Endothelial cell (in vitro differentiated cells): ENCODE results near the gene CRTC1. TPM values are rescaled to one million over a fixed set of nuclear protein-coding genes. Genes with fewer than 3 reads are reported as not detected.

Experiments used
- DNase-seq: peaks from one replicate; pipeline ENCODE4 v3.0.0; 2021; ENCODE audit warnings: low spot score
- H3K27ac Mint-ChIP-seq: one replicate; pipeline ENCODE4 v1.8.0; 2021; ENCODE audit warnings: mixed read lengths, inconsistent platforms; ENCODE audit not compliant: unreplicated experiment
- H3K27me3 Mint-ChIP-seq: one replicate; pipeline ENCODE4 v1.8.0; 2021; ENCODE audit warnings: mild to moderate bottlenecking, moderate library complexity, mixed read lengths, inconsistent platforms; ENCODE audit not compliant: unreplicated experiment
- H3K36me3 Mint-ChIP-seq: one replicate; pipeline ENCODE4 v1.8.0; 2021; ENCODE audit warnings: mild to moderate bottlenecking, low read depth, mixed read lengths, inconsistent platforms; ENCODE audit not compliant: unreplicated experiment
- H3K4me1 Mint-ChIP-seq: one replicate; pipeline ENCODE4 v1.8.0; 2021; ENCODE audit warnings: mild to moderate bottlenecking, mixed read lengths, inconsistent platforms; ENCODE audit not compliant: unreplicated experiment
- H3K4me3 Mint-ChIP-seq: one replicate; pipeline ENCODE4 v1.8.0; 2021; ENCODE audit warnings: mild to moderate bottlenecking, mixed read lengths, inconsistent platforms; ENCODE audit not compliant: unreplicated experiment
- H3K9me3 Mint-ChIP-seq: one replicate; pipeline ENCODE4 v1.8.0; 2021; ENCODE audit warnings: mixed read lengths, inconsistent platforms; ENCODE audit not compliant: unreplicated experiment
- total RNA-seq: library from RNA; stranded (reverse); fragmentation: NEBNext Ultra II Directional; extraction: Animal tissue kit (Norgen Biotek cat#: 25700); gene quantifications from one replicate; pipeline ENCODE4 v1.2.1, GENCODE V29; 2021; ENCODE audit not compliant: unreplicated experiment
- TF ChIP-seq, protein P1 (sequence below): fragments of 200-600 bp; sonication (generic); IDR thresholded peaks from one replicate; pipeline ENCODE4 v1.5.0; 2021; ENCODE audit warnings: antibody characterized with exemption; ENCODE audit not compliant: unreplicated experiment

Gene CRTC1
- total RNA-seq, 1 donor from 2014 or later: 17.5 TPM

DNA sequence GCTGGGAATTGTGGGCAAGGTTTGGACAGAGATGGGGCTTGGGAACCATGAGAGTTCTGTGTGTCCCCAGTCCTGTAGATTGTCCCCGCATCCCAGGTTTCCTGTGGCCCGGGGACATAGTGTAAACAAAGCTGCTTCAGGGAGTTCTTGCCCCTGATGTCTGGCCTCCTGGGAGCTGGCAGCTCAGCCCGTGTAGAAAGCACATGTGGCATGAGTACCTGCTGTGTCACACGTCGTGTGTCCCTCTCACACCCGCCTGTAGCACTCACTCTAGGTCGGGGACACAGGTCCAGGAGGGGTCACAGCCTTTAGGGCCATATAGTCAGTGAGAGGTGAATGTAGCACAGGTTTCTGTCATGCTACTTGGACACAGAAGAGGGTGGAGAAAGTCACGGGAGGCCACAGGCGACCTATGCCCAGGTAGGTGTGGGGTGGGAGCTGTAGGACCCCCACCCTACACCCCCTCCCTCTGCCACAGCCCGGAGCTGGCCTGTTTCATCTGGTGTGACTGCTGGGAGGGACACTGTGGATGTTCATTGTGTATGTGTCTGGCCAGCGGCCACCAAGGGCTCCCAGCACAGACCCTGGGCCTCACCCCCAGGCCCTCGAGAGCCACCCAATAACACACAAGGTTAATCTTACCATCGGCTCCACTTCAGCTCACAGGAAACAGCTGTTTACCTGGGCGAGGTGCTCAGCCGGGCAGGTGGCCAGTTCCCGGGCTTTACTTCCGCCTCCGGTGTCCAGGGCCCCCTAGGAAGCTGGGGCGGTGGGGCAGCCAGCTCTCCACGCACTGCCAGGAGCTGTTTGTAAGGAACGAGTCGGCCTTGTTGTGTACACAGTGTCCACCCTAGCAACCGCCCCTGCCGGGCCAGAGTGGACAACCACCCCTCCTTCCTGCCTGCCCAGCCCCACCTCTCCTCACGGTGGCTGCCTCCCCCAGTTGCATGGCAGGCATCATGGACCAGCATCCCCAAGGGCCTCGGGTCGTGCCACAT, 57.9 kb downstream of the CRTC1 start:
- no peak for DNase-seq
- no peak overlapping the region for H3K27ac Mint-ChIP-seq
- H3K27me3 Mint-ChIP-seq: peaks cover 3% of the 10 kb centered on the region
- H3K4me3 Mint-ChIP-seq: no peak overlapping the region
- H3K36me3 Mint-ChIP-seq: no peaks in the 10 kb centered on the region
- no peaks in the 10 kb centered on the region for H3K9me3 Mint-ChIP-seq
- H3K4me1 Mint-ChIP-seq: peaks cover 3% of the 10 kb centered on the region
- TF ChIP-seq, protein P1, sequence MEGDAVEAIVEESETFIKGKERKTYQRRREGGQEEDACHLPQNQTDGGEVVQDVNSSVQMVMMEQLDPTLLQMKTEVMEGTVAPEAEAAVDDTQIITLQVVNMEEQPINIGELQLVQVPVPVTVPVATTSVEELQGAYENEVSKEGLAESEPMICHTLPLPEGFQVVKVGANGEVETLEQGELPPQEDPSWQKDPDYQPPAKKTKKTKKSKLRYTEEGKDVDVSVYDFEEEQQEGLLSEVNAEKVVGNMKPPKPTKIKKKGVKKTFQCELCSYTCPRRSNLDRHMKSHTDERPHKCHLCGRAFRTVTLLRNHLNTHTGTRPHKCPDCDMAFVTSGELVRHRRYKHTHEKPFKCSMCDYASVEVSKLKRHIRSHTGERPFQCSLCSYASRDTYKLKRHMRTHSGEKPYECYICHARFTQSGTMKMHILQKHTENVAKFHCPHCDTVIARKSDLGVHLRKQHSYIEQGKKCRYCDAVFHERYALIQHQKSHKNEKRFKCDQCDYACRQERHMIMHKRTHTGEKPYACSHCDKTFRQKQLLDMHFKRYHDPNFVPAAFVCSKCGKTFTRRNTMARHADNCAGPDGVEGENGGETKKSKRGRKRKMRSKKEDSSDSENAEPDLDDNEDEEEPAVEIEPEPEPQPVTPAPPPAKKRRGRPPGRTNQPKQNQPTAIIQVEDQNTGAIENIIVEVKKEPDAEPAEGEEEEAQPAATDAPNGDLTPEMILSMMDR: no peak

DNA sequence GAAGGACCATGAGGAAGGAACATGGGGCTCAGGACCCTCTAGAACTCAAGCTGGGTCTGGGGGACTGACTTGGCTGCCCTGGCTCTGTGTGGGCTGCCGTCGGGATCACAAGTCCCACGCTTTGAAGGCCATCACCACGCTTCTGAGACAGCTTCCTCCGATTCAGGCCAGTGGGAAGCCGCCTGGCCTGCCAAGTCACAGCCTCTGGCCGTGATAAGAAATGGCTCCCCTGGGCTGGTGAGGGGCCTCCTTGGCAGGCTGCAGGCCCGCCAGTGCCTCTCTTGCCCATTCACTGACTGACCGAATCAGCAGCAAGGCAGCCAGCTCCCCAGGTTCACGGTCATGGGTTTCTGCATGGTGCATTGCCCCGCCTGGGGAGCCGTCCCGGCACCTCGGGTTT, 58.8 kb downstream of the CRTC1 start:
- Mint-ChIP-seq H3K27ac (no peak overlapping the region), H3K9me3 (no peaks in the 10 kb centered on the region), H3K27me3 (peaks cover 3% of the 10 kb centered on the region), H3K36me3 (no peaks in the 10 kb centered on the region), H3K4me3 (no peak overlapping the region), H3K4me1 (peaks cover 4% of the 10 kb centered on the region)
- no peak for DNase-seq
- TF ChIP-seq, protein P1: no peak

DNA sequence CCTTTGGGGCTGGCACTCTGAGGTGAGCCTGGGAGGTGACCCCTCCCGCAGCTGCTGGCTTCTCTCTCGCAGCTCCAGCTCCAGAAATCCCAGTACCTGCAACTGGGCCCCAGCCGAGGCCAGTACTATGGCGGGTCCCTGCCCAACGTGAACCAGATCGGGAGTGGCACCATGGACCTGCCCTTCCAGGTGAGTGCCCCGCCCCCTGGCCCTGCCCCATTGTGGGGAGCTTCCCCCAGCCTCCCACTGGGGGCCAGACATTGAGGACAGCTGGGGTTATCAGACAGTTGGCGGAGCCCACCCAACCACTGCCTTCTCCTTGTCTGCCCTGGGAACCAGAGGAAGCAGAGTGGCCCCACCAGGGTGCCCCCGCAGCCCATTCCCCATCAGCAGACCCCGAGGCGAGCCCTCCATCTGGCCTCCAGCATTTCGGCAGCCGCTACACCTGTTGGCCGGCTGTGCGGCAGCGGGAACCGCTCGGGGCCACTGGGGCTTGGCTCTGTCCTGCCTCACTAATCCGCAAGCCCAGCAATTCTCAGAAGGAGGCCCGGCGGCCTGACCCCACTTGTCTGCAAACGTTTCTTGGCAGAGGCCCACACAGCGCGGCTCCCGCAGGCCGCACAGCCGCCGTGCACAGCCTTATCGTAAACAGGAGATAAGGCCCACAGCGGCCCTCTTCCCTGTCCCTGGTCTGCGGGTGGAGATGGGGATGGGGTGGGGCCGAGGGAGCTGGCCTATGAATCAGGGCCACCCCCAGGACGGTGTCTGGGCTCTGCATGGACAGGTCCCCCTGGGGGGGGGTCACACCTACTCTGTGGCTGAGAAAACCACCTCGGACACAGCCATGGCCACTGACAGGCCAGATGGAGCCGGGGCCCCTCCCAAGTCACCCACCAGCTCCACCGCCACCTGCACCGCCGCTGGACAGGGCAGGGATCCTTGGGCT, 59.6 kb downstream of the CRTC1 start:
- peaks cover 2% of the 10 kb centered on the region for H3K4me1 Mint-ChIP-seq
- H3K27me3 Mint-ChIP-seq: peaks cover 3% of the 10 kb centered on the region
- TF ChIP-seq, protein P1: no peak
- no peak for DNase-seq
- no peak overlapping the region for H3K27ac Mint-ChIP-seq
- no peaks in the 10 kb centered on the region for H3K9me3 Mint-ChIP-seq
- H3K36me3 Mint-ChIP-seq: no peaks in the 10 kb centered on the region
- H3K4me3 Mint-ChIP-seq: no peak overlapping the region

DNA sequence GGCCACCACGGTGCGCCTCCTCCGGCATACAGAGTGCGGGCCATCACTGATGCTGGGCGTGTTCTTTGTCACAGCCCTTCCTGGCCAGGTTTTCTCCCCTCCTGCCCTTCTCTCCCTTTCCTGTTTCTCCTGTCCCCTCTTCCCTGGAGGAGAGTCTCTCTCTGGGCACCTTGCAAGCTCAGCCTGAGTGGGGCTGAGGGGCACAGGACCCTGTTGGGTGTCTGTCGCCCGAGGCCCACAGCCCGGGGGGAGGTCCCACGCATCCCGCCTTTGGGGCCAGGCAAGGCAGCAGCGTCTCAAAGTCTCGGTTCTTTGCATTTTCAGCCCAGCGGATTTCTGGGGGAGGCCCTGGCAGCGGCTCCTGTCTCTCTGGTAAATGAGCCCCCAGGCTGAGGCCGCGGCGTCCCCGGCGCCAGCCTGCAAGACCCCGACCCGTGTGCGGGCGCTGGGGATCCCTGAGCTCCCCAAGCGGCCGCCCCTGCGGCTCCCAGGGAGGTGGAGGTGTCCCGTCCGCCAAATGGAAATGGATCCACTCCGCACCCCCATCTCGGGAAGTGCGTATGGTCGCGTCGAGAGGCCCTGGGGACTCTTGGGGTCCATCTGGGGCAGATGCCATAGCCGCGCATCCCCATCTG, 60.4 kb downstream of the CRTC1 start:
- no peaks in the 10 kb centered on the region for H3K9me3 Mint-ChIP-seq
- TF ChIP-seq, protein P1: no peak
- peaks cover 2% of the 10 kb centered on the region for H3K4me1 Mint-ChIP-seq
- no peaks in the 10 kb centered on the region for H3K36me3 Mint-ChIP-seq
- DNase-seq: no peak
- H3K27ac Mint-ChIP-seq: no peak overlapping the region
- H3K4me3 Mint-ChIP-seq: no peak overlapping the region
- peaks cover 3% of the 10 kb centered on the region for H3K27me3 Mint-ChIP-seq
